ENCODE results near the gene JADE3.

The JADE3 gene

GRCh38 chrX:47098338-47099094 lies 186.3 kb downstream of the JADE3 start:
- H3K4me3 ChIP-seq (ENCODE audit: low read length) = no peak overlapping the region
- no peaks in the 10 kb centered on the region for H3K4me1 ChIP-seq (ENCODE audit: control insufficient read depth, insufficient read depth, low read length)
- H3K9me3 ChIP-seq (ENCODE audit: control insufficient read depth, low read length) = no peaks in the 10 kb centered on the region
- H3K9ac ChIP-seq (ENCODE audit: low read length) = no peak overlapping the region
- no peaks in the 10 kb centered on the region for H3K27me3 ChIP-seq (ENCODE audit: control insufficient read depth, insufficient read depth, low read length)
- H3K36me3 ChIP-seq (ENCODE audit: control insufficient read depth, insufficient read depth, low read length) = no peaks in the 10 kb centered on the region

- Histone ChIP-seq H3K27me3 (ENCODE audit: control insufficient read depth, insufficient read depth, low read length) (no peaks in the 10 kb centered on the region), H3K4me1 (ENCODE audit: control insufficient read depth, insufficient read depth, low read length) (no peaks in the 10 kb centered on the region), H3K9me3 (ENCODE audit: control insufficient read depth, low read length) (no peaks in the 10 kb centered on the region), H3K4me3 (ENCODE audit: low read length) (no peak overlapping the region), H3K36me3 (ENCODE audit: control insufficient read depth, insufficient read depth, low read length) (no peaks in the 10 kb centered on the region), H3K9ac (ENCODE audit: low read length) (no peak overlapping the region)
Observed at GRCh38 chrX:47101206-47101605, 189.0 kb downstream of the JADE3 start.

All from mucosa of stomach (tissue), 1 donor.